Common myeloid progenitor, CD34-positive (primary cell): ENCODE results near the gene WWC2.
"Not testable (repeated sequence)": the region's sequence is repeated elsewhere in the genome, so short reads cannot be mapped to it uniquely, and the experiment has no call there.

Experiments used
- CTCF ChIA-PET: fragments of 350-600 bp; sonication (Branson Sonifier 250); formaldehyde crosslinking; loops from one replicate; lab custom pipeline; 2021; ENCODE audit warnings: antibody characterized with exemption; lab: Charles Lee
- POLR2A ChIA-PET: fragments of 350-600 bp; sonication (Branson Sonifier 250); formaldehyde crosslinking; loops from one replicate; lab custom pipeline; 2021; ENCODE audit warnings: antibody characterized with exemption; lab: Charles Lee
- DNase-seq, 3 donors: peaks; one replicate each; pipeline versions ENCODE4 v3.0.0 to v3.0.0-alpha.2; 2013
- H3K27ac ChIP-seq, 2 experiments: 1 replicate in 1 of 2; 2 replicates in 1 of 2; pipeline ENCODE4 v1.7.0; 2013; ENCODE audit warnings: inconsistent platforms in 2 of 2, low read length in 2 of 2, mild to moderate bottlenecking in 2 of 2, low read depth in 1 of 2, moderate library complexity in 1 of 2; ENCODE audit not compliant: severe bottlenecking in 2 of 2, insufficient read depth in 1 of 2, poor library complexity in 1 of 2
- H3K27me3 ChIP-seq, 5 experiments: replicated peaks in 2 of 5; 1 replicate in 3 of 5; 2 replicates in 2 of 5; pipeline versions ENCODE4 v1.6.1 to v1.7.0; 2013; ENCODE audit warnings: low read length in 4 of 5, mild to moderate bottlenecking in 2 of 5, moderate library complexity in 2 of 5, inconsistent platforms in 1 of 5; ENCODE audit not compliant: insufficient read depth in 5 of 5, control insufficient read depth in 4 of 5
- H3K36me3 ChIP-seq, 4 experiments: 1 replicate in 2 of 4; 2 replicates in 2 of 4; pipeline versions ENCODE4 v1.6.1 to v1.7.0; 2013; ENCODE audit warnings: low read length in 3 of 4, control low read depth in 1 of 4, mild to moderate bottlenecking in 1 of 4; ENCODE audit not compliant: control insufficient read depth in 4 of 4, insufficient read depth in 4 of 4
- H3K4me1 ChIP-seq, 4 experiments: 1 replicate in 3 of 4; 2 replicates in 1 of 4; pipeline versions ENCODE4 v1.6.1 to v1.7.1; 2013; ENCODE audit warnings: low read length in 3 of 4, mild to moderate bottlenecking in 3 of 4, control low read depth in 1 of 4, inconsistent platforms in 1 of 4, moderate library complexity in 1 of 4; ENCODE audit not compliant: control insufficient read depth in 4 of 4, insufficient read depth in 4 of 4; ENCODE audit errors: control extremely low read depth in 1 of 4
- H3K4me3 ChIP-seq, 7 experiments: 1 replicate in 4 of 7; 2 replicates in 3 of 7; pipeline versions ENCODE4 v1.5.1 to v1.7.0; 2013; ENCODE audit warnings: mild to moderate bottlenecking in 7 of 7, low read length in 6 of 7, moderate library complexity in 6 of 7, inconsistent platforms in 2 of 7, low read depth in 2 of 7, control low read depth in 1 of 7; ENCODE audit not compliant: insufficient read depth in 4 of 7, control insufficient read depth in 1 of 7; ENCODE audit errors: extremely low read depth in 1 of 7
- H3K9me3 ChIP-seq, 5 experiments: 1 replicate in 4 of 5; 2 replicates in 1 of 5; pipeline versions ENCODE4 v1.6.1 to v1.7.1; 2013; ENCODE audit warnings: low read length in 4 of 5, mild to moderate bottlenecking in 2 of 5, inconsistent platforms in 1 of 5, low read depth in 1 of 5, moderate library complexity in 1 of 5; ENCODE audit not compliant: control insufficient read depth in 4 of 5, insufficient read depth in 2 of 5; ENCODE audit errors: control extremely low read depth in 1 of 5
- WGBS: methylation state at CpG from one replicate; pipeline ENCODE4 v1.1.5; 2013; ENCODE audit not compliant: insufficient coverage; 5-methylcytosine and 5-hydroxymethylcytosine counted together

WWC2 gene

GRCh38 chr4:183322326-183322725 is 223.3 kb downstream of the WWC2 start, which contains the start of gene CLDN24:
CLDN24 (minus strand) TSS chr4:183322426; CDS start chr4:183322426, 0 bp downstream.
- no peak within 1 kb of the TSS for H3K27ac ChIP-seq
- 100% methylated on average over 3 of the region's 5 CpGs for WGBS
- H3K9me3 ChIP-seq, result peaks cover 0 to 7% (median 0%) of the 10 kb centered on the region in 5 experiments
- CTCF ChIA-PET, result no interaction called here
- no peak within 1 kb of the TSS for H3K4me3 ChIP-seq
- H3K36me3 ChIP-seq, result no peaks in the 10 kb centered on the region
- H3K4me1 ChIP-seq, result no peaks in the 10 kb centered on the region
- H3K27me3 ChIP-seq, result no peaks in the 10 kb centered on the region
- POLR2A ChIA-PET, result no interaction called here
- DNase-seq, result no peak

GRCh38 chr4:183323295-183323694 is 224.2 kb downstream of the WWC2 start:
- H3K9me3 ChIP-seq, result peaks cover 0 to 7% (median 0%) of the 10 kb centered on the region in 5 experiments
- ChIA-PET CTCF (interaction anchor here (0.5 kb wide), 1 partner anchor 33 kb away, joined by 3 read pairs; no protein-coding TSS in a partner anchor), POLR2A (no interaction called here)
- no peak overlapping the region for H3K27ac ChIP-seq
- no peaks in the 10 kb centered on the region for H3K36me3 ChIP-seq
- no peak overlapping the region for H3K4me3 ChIP-seq
- no peak for DNase-seq
- H3K4me1 ChIP-seq, result no peaks in the 10 kb centered on the region
- no peaks in the 10 kb centered on the region for H3K27me3 ChIP-seq
- 100% methylated on average over 4 of the region's 6 CpGs for WGBS

GRCh38 chr4:183324056-183324455 is 225.0 kb downstream of the WWC2 start:
- POLR2A ChIA-PET, CTCF ChIA-PET, H3K9me3 ChIP-seq, H3K4me3 ChIP-seq, H3K4me1 ChIP-seq, H3K27me3 ChIP-seq, DNase-seq, H3K27ac ChIP-seq, H3K36me3 ChIP-seq: not testable (repeated sequence)
- WGBS, result 98% methylated on average over 7 of the region's 11 CpGs

DNA sequence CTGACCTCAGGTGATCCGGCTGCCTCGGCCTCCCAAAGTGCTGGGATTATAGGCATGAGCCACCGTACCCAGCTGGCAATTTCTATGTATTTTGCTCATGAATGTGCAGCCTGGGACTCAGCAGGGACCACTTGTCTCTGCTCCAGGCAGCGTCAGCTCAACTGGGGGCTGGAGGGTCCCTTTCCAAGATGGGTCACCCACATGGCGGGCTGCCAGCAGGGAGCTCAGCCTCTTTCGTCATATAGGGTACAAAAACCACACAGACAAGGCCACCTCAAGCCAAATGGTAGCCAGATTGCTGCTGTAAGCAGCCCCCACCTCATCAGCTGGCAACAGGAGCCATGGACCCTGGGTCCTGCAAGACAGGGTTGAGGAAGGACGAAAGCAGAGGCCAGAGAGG is 225.6 kb downstream of the WWC2 start:
- no peaks in the 10 kb centered on the region for H3K27me3 ChIP-seq
- H3K27ac ChIP-seq, result no peak overlapping the region
- H3K4me3 ChIP-seq, result no peak overlapping the region
- H3K4me1 ChIP-seq, result no peaks in the 10 kb centered on the region
- H3K9me3 ChIP-seq, result peaks cover 0 to 10% (median 0%) of the 10 kb centered on the region in 5 experiments
- no peaks in the 10 kb centered on the region for H3K36me3 ChIP-seq
- POLR2A ChIA-PET, result no interaction called here
- no peak for DNase-seq
- CTCF ChIA-PET, result interaction anchor here (1.0 kb wide), 1 partner anchor 11 kb away, joined by 3 read pairs; no protein-coding TSS in a partner anchor
- WGBS, result 93% methylated on average over 6 of the region's 7 CpGs

DNA sequence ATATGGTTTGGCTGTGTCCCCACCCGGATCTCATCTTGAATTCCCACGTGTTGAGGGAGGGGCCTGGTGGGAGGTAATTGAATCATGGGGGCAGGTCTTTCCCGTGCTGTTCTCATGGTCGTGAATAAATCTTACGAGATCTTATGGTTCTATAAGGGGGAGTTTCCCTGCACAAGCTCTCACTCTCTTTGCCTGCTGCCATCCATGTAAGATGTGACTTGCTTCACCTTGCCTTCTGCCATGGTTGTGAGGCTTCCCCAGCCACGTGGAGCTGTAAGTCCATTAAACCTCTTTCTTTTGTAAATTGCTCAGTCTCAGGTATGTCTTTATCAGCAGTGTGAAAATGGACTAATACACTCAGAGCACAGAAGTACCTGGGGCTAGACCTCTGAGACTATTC is 227.3 kb downstream of the WWC2 start:
- H3K4me3 ChIP-seq, H3K27me3 ChIP-seq, H3K4me1 ChIP-seq, H3K27ac ChIP-seq, CTCF ChIA-PET, POLR2A ChIA-PET, DNase-seq, H3K36me3 ChIP-seq: not testable (repeated sequence)
- H3K9me3 ChIP-seq, result peaks cover 0 to 10% (median 0%) of the 10 kb centered on the region in 5 experiments
- WGBS, result 87% methylated on average over 3 of the region's 6 CpGs

DNA sequence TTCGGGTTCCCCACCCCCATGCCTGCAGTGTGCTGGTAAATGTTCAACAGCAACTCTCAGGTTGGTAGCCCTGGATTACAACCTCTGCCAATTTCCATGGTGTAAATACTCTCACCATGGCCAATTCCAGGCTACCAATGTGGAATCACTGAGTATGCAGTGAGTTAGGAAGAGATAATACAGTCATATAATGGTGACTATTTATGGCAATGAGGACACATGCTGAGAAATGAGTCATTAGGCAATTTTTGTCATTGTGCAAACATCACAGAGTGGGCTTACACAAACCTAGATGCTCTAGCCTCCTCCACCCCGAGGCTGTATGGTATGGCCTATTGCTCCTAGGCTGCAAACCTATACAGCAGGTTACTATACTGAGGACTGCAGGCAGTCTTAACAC is 227.8 kb downstream of the WWC2 start:
- DNase-seq, result no peak
- ChIA-PET POLR2A (no interaction called here), CTCF (no interaction called here)

GRCh38 chr4:183327827-183328226 is 228.8 kb downstream of the WWC2 start:
- Histone ChIP-seq H3K27ac (no peak overlapping the region), H3K9me3 (peaks cover 0 to 10% (median 0%) of the 10 kb centered on the region in 5 experiments), H3K36me3 (no peaks in the 10 kb centered on the region), H3K27me3 (no peaks in the 10 kb centered on the region), H3K4me1 (no peaks in the 10 kb centered on the region), H3K4me3 (no peak overlapping the region)
- ChIA-PET CTCF (no interaction called here), POLR2A (no interaction called here)
- WGBS, result 90% methylated on average over 7 of the region's 7 CpGs
- DNase-seq, result no peak

More for the DNA sequence above, 227.8 kb downstream of the WWC2 start:
- WGBS, result 100% methylated on average over 1 of the region's 2 CpGs
- no peak overlapping the region for H3K4me3 ChIP-seq
- H3K9me3 ChIP-seq, result peaks cover 0 to 10% (median 0%) of the 10 kb centered on the region in 5 experiments
- H3K4me1 ChIP-seq, result no peaks in the 10 kb centered on the region
- H3K27ac ChIP-seq, result no peak overlapping the region
- H3K36me3 ChIP-seq, result no peaks in the 10 kb centered on the region
- no peaks in the 10 kb centered on the region for H3K27me3 ChIP-seq
